ENCODE measurements around the gene RPL18A. TPM values are rescaled to one million over a fixed set of nuclear protein-coding genes. Genes with fewer than 3 reads are reported as not detected.

The RPL18A gene
- total and polyA plus RNA-seq, 2 donors (not counting 1 experiment from before 2014, with no cell fraction given) = 3,228 to 3,761 TPM

GRCh38 chr19:17811103-17811502 is 48.6 kb upstream of the RPL18A start:
- Histone ChIP-seq H3K4me1 (ENCODE audit: control insufficient read depth in 2 of 2, insufficient read depth in 2 of 2, low read length in 2 of 2) (peaks cover 0 to 9% of the 10 kb centered on the region in 2 donors), H3K27me3 (replicated peaks in 1 of 4; ENCODE audit: control extremely low read depth in 1 of 4, control insufficient read depth in 3 of 4, insufficient read depth in 4 of 4, low read length in 3 of 4) (peaks cover 0 to 19% (median 4%) of the 10 kb centered on the region in 4 experiments), H3K4me2 (replicated peaks; ENCODE audit: low read depth, low read length, poor library complexity, severe bottlenecking) (no peak overlapping the region), H3K27ac (ENCODE audit: low read length in 2 of 2) (no peak overlapping the region), H2AFZ (ENCODE audit: insufficient read depth, low read depth, low read length, poor library complexity, severe bottlenecking) (no peak overlapping the region), H3K9ac (ENCODE audit: low read length) (no peak overlapping the region), H4K20me1 (ENCODE audit: control insufficient read depth, insufficient read depth, low read length, poor library complexity, severe bottlenecking) (no peaks in the 10 kb centered on the region), H3K9me3 (ENCODE audit: control extremely low read depth in 1 of 3, control insufficient read depth in 2 of 3, insufficient read depth in 1 of 3, low read length in 2 of 3) (peaks cover 0 to 5% (median 0%) of the 10 kb centered on the region in 3 donors), H3K4me3 (ENCODE audit: control extremely low read depth in 1 of 5, extremely low read depth in 1 of 5, insufficient read depth in 1 of 5, low read depth in 2 of 5, low read length in 4 of 5) (no peak overlapping the region), H3K79me2 (ENCODE audit: control insufficient read depth, insufficient read depth, low read length) (no peaks in the 10 kb centered on the region), H3K36me3 (replicated peaks in 1 of 2; ENCODE audit: control extremely low read depth in 1 of 2, control insufficient read depth in 1 of 2, extremely low read depth in 1 of 2, insufficient read depth in 2 of 2, low read length in 1 of 2) (no peaks in the 10 kb centered on the region)
- Mint-ChIP-seq H3K4me1 (peaks cover 5% of the 10 kb centered on the region), H3K27ac (no peak overlapping the region), H3K9me3 (ENCODE audit: insufficient read depth) (no peaks in the 10 kb centered on the region), H3K27me3 (peaks cover 9% of the 10 kb centered on the region), H3K4me3 (no peak overlapping the region)
- POLR2A ChIA-PET = no interaction called here
- WGBS (ENCODE audit: insufficient coverage) = no CpG with 5 or more reads among the region's 2 CpGs
- no peak for ATAC-seq (ENCODE audit: low read depth)
- intact Hi-C loops (cut with micrococcal nuclease) = no loop called here
- no peak for DNase-seq
- TF ChIP-seq, protein P1, sequence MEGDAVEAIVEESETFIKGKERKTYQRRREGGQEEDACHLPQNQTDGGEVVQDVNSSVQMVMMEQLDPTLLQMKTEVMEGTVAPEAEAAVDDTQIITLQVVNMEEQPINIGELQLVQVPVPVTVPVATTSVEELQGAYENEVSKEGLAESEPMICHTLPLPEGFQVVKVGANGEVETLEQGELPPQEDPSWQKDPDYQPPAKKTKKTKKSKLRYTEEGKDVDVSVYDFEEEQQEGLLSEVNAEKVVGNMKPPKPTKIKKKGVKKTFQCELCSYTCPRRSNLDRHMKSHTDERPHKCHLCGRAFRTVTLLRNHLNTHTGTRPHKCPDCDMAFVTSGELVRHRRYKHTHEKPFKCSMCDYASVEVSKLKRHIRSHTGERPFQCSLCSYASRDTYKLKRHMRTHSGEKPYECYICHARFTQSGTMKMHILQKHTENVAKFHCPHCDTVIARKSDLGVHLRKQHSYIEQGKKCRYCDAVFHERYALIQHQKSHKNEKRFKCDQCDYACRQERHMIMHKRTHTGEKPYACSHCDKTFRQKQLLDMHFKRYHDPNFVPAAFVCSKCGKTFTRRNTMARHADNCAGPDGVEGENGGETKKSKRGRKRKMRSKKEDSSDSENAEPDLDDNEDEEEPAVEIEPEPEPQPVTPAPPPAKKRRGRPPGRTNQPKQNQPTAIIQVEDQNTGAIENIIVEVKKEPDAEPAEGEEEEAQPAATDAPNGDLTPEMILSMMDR (IDR thresholded peaks at IDR 0.05) = no peak
- TF ChIP-seq EZH2 (IDR thresholded peaks at IDR 0.05; ENCODE audit: borderline replicate concordance, insufficient read depth, low read depth, low read length, poor library complexity, severe bottlenecking) = no peak
- CTCF ChIA-PET = interaction anchor here (0.7 kb wide), 1 partner anchor 8 kb away, joined by 3 read pairs; no protein-coding TSS in a partner anchor

GRCh38 chr19:17811681-17812080 is 48.0 kb upstream of the RPL18A start:
- Histone ChIP-seq H2AFZ (ENCODE audit: insufficient read depth, low read depth, low read length, poor library complexity, severe bottlenecking) (no peak overlapping the region), H3K9me3 (ENCODE audit: control extremely low read depth in 1 of 3, control insufficient read depth in 2 of 3, insufficient read depth in 1 of 3, low read length in 2 of 3) (peaks cover 0 to 5% (median 0%) of the 10 kb centered on the region in 3 donors), H3K4me2 (replicated peaks; ENCODE audit: low read depth, low read length, poor library complexity, severe bottlenecking) (no peak overlapping the region), H3K79me2 (ENCODE audit: control insufficient read depth, insufficient read depth, low read length) (no peaks in the 10 kb centered on the region), H3K9ac (ENCODE audit: low read length) (no peak overlapping the region), H3K4me1 (ENCODE audit: control insufficient read depth in 2 of 2, insufficient read depth in 2 of 2, low read length in 2 of 2) (peaks cover 0 to 9% of the 10 kb centered on the region in 2 donors), H4K20me1 (ENCODE audit: control insufficient read depth, insufficient read depth, low read length, poor library complexity, severe bottlenecking) (no peaks in the 10 kb centered on the region), H3K4me3 (ENCODE audit: control extremely low read depth in 1 of 5, extremely low read depth in 1 of 5, insufficient read depth in 1 of 5, low read depth in 2 of 5, low read length in 4 of 5) (no peak overlapping the region), H3K27me3 (replicated peaks in 1 of 4; ENCODE audit: control extremely low read depth in 1 of 4, control insufficient read depth in 3 of 4, insufficient read depth in 4 of 4, low read length in 3 of 4) (peaks cover 0 to 15% (median 4%) of the 10 kb centered on the region in 4 experiments), H3K36me3 (replicated peaks in 1 of 2; ENCODE audit: control extremely low read depth in 1 of 2, control insufficient read depth in 1 of 2, extremely low read depth in 1 of 2, insufficient read depth in 2 of 2, low read length in 1 of 2) (no peaks in the 10 kb centered on the region), H3K27ac (ENCODE audit: low read length in 2 of 2) (no peak overlapping the region)
- Mint-ChIP-seq H3K9me3 (ENCODE audit: insufficient read depth) (no peaks in the 10 kb centered on the region), H3K4me1 (peaks cover 5% of the 10 kb centered on the region), H3K4me3 (no peak overlapping the region), H3K27ac (no peak overlapping the region), H3K27me3 (peaks cover 9% of the 10 kb centered on the region)
- ATAC-seq (ENCODE audit: low read depth) (no peak), DNase-seq (no peak)
- intact Hi-C loops (cut with micrococcal nuclease) = no loop called here
- ChIA-PET POLR2A (no interaction called here), CTCF (no interaction called here)
- 91% methylated on average over 20 of the region's 20 CpGs for WGBS (ENCODE audit: insufficient coverage)
- TF ChIP-seq, protein P1 (IDR thresholded peaks at IDR 0.05) = no peak
- TF ChIP-seq EZH2 (IDR thresholded peaks at IDR 0.05; ENCODE audit: borderline replicate concordance, insufficient read depth, low read depth, low read length, poor library complexity, severe bottlenecking) = no peak

All from B cell (primary cell).